Ishikawa (cell line): Measurements from ENCODE around the gene ASPRV1.

Experiments
- CEBPB ChIP-seq: IDR thresholded peaks from 2 replicates; pipeline ENCODE4 v1.6.1; 2012
- CREB1 ChIP-seq: IDR thresholded peaks from 2 replicates; pipeline ENCODE4 v1.6.1; 2012; ENCODE audit warnings: low read depth
- EGR1 ChIP-seq: IDR thresholded peaks from 2 replicates; pipeline ENCODE4 v1.6.1; 2012
- EP300 ChIP-seq: IDR thresholded peaks from 2 replicates; pipeline ENCODE4 v1.6.1; 2012; ENCODE audit warnings: borderline replicate concordance
- FOXM1 ChIP-seq: IDR thresholded peaks from 2 replicates; pipeline ENCODE4 v1.6.1; 2012; ENCODE audit warnings: low read depth, borderline replicate concordance
- MAX ChIP-seq: IDR thresholded peaks from 2 replicates; pipeline ENCODE4 v1.6.1; 2012
- NFIC ChIP-seq: IDR thresholded peaks from 2 replicates; pipeline ENCODE4 v1.6.1; 2012
- RAD21 ChIP-seq: IDR thresholded peaks from 2 replicates; pipeline ENCODE4 v1.6.1; 2012; ENCODE audit warnings: low read depth
- REST ChIP-seq: IDR thresholded peaks from 2 replicates; pipeline ENCODE4 v1.6.1; 2012; ENCODE audit warnings: low read depth, mild to moderate bottlenecking
- TAF1 ChIP-seq: IDR thresholded peaks from 2 replicates; pipeline ENCODE4 v1.6.1; 2012; ENCODE audit warnings: low read depth, mild to moderate bottlenecking
- TCF12 ChIP-seq: IDR thresholded peaks from 2 replicates; pipeline ENCODE4 v1.6.1; 2012; ENCODE audit warnings: low read depth
- TEAD4 ChIP-seq: IDR thresholded peaks from 2 replicates; pipeline ENCODE4 v1.6.1; 2012
- USF1 ChIP-seq: IDR thresholded peaks from 2 replicates; pipeline ENCODE4 v1.6.1; 2012
- YY1 ChIP-seq: IDR thresholded peaks from 2 replicates; pipeline ENCODE4 v1.6.1; 2012; ENCODE audit warnings: low read depth
- ZBTB7A ChIP-seq: IDR thresholded peaks from 2 replicates; pipeline ENCODE4 v1.6.1; 2012; ENCODE audit warnings: low read depth

ASPRV1 gene

GRCh38 chr2:70008290-70008689 is 46.9 kb upstream of the ASPRV1 start:
- TF ChIP-seq USF1, result no peak
- no peak for TF ChIP-seq TAF1
- no peak for TF ChIP-seq MAX
- TF ChIP-seq CREB1, result no peak
- no peak for TF ChIP-seq REST
- no peak for TF ChIP-seq ZBTB7A
- TF ChIP-seq NFIC, result no peak
- TF ChIP-seq RAD21, result no peak
- TF ChIP-seq FOXM1, result no peak
- TF ChIP-seq YY1, result no peak
- TF ChIP-seq TCF12, result no peak
- no peak for TF ChIP-seq TEAD4
- no peak for TF ChIP-seq CEBPB
- TF ChIP-seq EP300, result no peak
- TF ChIP-seq EGR1, result no peak

- TF ChIP-seq ZBTB7A (no peak), REST (no peak), TAF1 (no peak), EP300 (no peak), USF1 (no peak), TEAD4 (no peak), EGR1 (no peak), TCF12 (no peak), YY1 (no peak), FOXM1 (no peak), CEBPB (no peak)
Measured at GRCh38 chr2:70007151-70007550, 45.7 kb upstream of the ASPRV1 start.

DNA sequence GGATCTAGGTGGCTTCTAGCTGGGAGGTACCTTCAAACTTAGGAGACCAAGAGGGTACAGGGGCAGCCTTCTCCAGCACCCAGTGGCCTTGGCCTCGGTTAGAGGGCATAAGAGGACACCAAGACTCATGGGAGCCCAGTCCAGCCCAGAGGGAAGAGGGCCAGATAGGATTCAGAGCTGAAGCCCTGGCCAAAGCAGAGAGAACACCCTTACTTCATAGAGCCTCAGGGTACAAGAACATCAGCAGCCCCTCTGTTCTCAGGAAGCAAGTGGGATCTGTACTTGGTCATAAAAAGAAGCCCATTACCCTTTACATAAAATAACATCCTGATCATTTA is 45.0 kb upstream of the ASPRV1 start:
- TF ChIP-seq TEAD4 (no peak), USF1 (no peak), NFIC (no peak), CEBPB (no peak), REST (no peak), FOXM1 (no peak), ZBTB7A (no peak), TCF12 (no peak), EP300 (no peak), YY1 (no peak), TAF1 (no peak), MAX (no peak), CREB1 (no peak), RAD21 (no peak), EGR1 (no peak)

- TF ChIP-seq NFIC (no peak), FOXM1 (no peak), USF1 (no peak), TCF12 (no peak), CEBPB (no peak), REST (no peak), RAD21 (no peak), ZBTB7A (no peak), CREB1 (no peak), TAF1 (no peak), MAX (no peak), EGR1 (no peak), YY1 (no peak), EP300 (no peak)
Measured at GRCh38 chr2:70005752-70006446, 44.5 kb upstream of the ASPRV1 start.
